Hepatocyte (in vitro differentiated cells): ENCODE results near the gene FOLR1. TPM values are rescaled to one million over a fixed set of nuclear protein-coding genes. Genes with fewer than 3 reads are reported as not detected.

Source experiments
- DNase-seq: peaks from one replicate; pipeline ENCODE4 v3.0.0-alpha.2; 2016; ENCODE audit warnings: low spot score
- H2AFZ ChIP-seq: fragments of 200-600 bp; sonication (generic); 2 replicates; pipeline ENCODE4 v1.6.0; 2016; ENCODE audit warnings: antibody characterized with exemption, mild to moderate bottlenecking
- H3K27ac ChIP-seq: fragments of 200-600 bp; sonication (generic); 2 replicates; pipeline ENCODE4 v1.5.1; 2016; ENCODE audit warnings: mild to moderate bottlenecking
- H3K27me3 ChIP-seq: fragments of 200-600 bp; sonication (generic); 2 replicates; pipeline ENCODE4 v1.6.1; 2016
- H3K36me3 ChIP-seq: fragments of 200-600 bp; sonication (generic); replicated peaks from 2 replicates; pipeline ENCODE4 v1.5.1; 2016; ENCODE audit warnings: low read depth; ENCODE audit not compliant: insufficient read depth
- H3K4me1 ChIP-seq: fragments of 200-600 bp; sonication (generic); 2 replicates; pipeline ENCODE4 v1.5.1; 2016; ENCODE audit warnings: mild to moderate bottlenecking, moderate library complexity; ENCODE audit not compliant: insufficient read depth
- H3K4me2 ChIP-seq: fragments of 200-600 bp; sonication (generic); 2 replicates; pipeline ENCODE4 v1.6.0; 2016
- H3K4me3 ChIP-seq: fragments of 200-600 bp; sonication (generic); 2 replicates; pipeline ENCODE4 v1.5.1; 2016; ENCODE audit warnings: mild to moderate bottlenecking
- H3K79me2 ChIP-seq: fragments of 200-600 bp; sonication (generic); 2 replicates; pipeline ENCODE4 v1.6.0; 2017; ENCODE audit warnings: mild to moderate bottlenecking
- H3K9me2 ChIP-seq: fragments of 200-600 bp; sonication (generic); replicated peaks from 2 replicates; pipeline ENCODE4 v1.6.0; 2017; ENCODE audit warnings: mild to moderate bottlenecking; ENCODE audit not compliant: insufficient read depth
- H3K9me3 ChIP-seq: fragments of 200-600 bp; sonication (generic); 2 replicates; pipeline ENCODE4 v1.5.1; 2016; ENCODE audit warnings: low read depth, mild to moderate bottlenecking
- H4K20me1 ChIP-seq: fragments of 200-600 bp; sonication (generic); 2 replicates; pipeline ENCODE4 v1.6.0; 2016; ENCODE audit warnings: mild to moderate bottlenecking; ENCODE audit not compliant: insufficient read depth, poor library complexity, severe bottlenecking
- EZH2 ChIP-seq: fragments of 200-600 bp; sonication (generic); IDR thresholded peaks from 2 replicates; pipeline ENCODE4 v1.6.1; 2016; ENCODE audit warnings: antibody characterized with exemption, mild to moderate bottlenecking, borderline replicate concordance
- EZH2phosphoT487 ChIP-seq: fragments of 200-600 bp; sonication (generic); IDR thresholded peaks from one replicate; pipeline ENCODE4 v1.6.1; 2018; ENCODE audit warnings: antibody characterized with exemption, mild to moderate bottlenecking, low read depth, moderate library complexity; ENCODE audit not compliant: unreplicated experiment, severe bottlenecking
- WGBS: methylation state at CpG from one replicate; pipeline ENCODE4 v1.1.6; 2016; ENCODE audit warnings: low lambda C conversion rate; ENCODE audit errors: missing lambda C conversion rate; 5-methylcytosine and 5-hydroxymethylcytosine counted together
- polyA plus RNA-seq: library from polyadenylated mRNA; unstranded; fragments of >200 nt; fragmentation: Nextera tagmentation; extraction: Ambion mirVana; gene quantifications from 2 replicates; pipeline ENCODE4 v1.2.1, GENCODE V29; 2016
- total RNA-seq: library from RNA; depleted of rRNA; stranded (reverse); fragments of >200 nt; gene quantifications from 2 replicates; pipeline ENCODE4 v1.2.3, GENCODE V29; 2014
- TF ChIP-seq, protein P1 (sequence below): fragments of 200-600 bp; sonication (generic); IDR thresholded peaks from 2 replicates; pipeline ENCODE4 v1.5.1; 2016; ENCODE audit warnings: antibody characterized with exemption, mild to moderate bottlenecking; ENCODE audit not compliant: poor library complexity

The FOLR1 gene
- total and polyA plus RNA-seq, 2 experiments from 2014 or later = 13.4 to 19.9 TPM

- 2% methylated on average over 34 of the region's 47 CpGs for WGBS
- Histone ChIP-seq H2AFZ (peak overlapping the region; percentile 93), H3K4me3 (peak overlapping the region; percentile 88), H3K36me3 (no peaks in the 10 kb centered on the region), H3K4me1 (peaks cover 20% of the 10 kb centered on the region), H3K9me3 (no peaks in the 10 kb centered on the region), H3K4me2 (peak overlapping the region; percentile 83), H4K20me1 (peaks cover 30% of the 10 kb centered on the region), H3K9me2 (no peaks in the 10 kb centered on the region), H3K79me2 (peaks cover 37% of the 10 kb centered on the region), H3K27me3 (peaks cover 2% of the 10 kb centered on the region), H3K27ac (peak overlapping the region; percentile 97)
- TF ChIP-seq EZH2phosphoT487 = no peak
- peak; percentile 97 for DNase-seq
These were observed 31.1 kb downstream of the FOLR1 start for GRCh38 chr11:72222907-72223614.

DNA sequence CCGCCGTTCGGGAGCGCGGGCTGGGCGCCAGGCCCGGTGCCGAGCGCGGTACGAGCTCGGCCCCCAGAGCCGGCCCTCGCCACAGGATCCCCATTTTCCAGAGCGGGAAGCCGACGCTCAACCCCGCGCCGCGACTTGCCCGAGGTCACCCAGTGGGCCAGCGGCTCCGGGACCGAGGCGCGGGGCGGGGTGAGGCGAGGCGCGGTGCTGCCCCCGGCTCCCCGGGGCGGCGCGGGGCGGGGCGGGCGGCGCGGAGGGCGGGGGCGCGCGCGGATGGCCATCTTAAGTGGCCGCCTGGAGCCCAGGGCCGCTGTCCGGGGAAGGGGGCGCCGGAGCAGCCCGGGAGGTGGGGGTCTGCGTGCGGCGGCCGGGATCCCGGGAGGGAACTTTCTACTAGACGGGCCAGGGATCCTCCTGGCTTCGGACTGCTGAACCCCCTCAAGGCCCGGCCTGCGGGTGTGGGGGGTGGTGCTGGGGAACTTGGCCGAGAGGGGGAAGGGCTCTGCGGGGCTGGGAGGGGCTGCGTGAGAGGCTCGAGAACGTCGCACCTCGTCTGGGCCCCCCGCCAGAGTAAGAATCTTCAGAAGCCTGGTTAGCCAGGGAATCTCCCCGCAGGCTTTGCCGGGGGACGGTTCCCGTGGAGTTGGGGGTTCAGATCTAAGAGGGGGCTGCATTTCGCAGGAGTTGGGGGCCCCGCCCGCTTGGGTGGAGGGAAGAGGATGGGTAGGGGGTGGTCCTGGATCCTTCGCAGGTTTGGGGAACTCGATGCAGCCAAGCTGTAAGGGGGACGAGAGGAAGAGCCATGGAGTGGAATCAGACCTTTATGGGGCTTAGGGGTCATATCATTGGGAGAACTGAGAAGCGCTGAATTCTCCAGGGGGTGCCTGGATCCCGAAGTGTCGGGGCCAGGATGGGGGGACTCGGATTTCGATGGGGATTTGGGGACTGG, 31.9 kb downstream of the FOLR1 start:
- WGBS = 2% methylated on average over 36 of the region's 84 CpGs
- Histone ChIP-seq H3K4me2 (peak overlapping the region; percentile 83), H2AFZ (peak overlapping the region; percentile 93), H3K4me3 (peak overlapping the region; percentile 88), H3K36me3 (no peaks in the 10 kb centered on the region), H3K79me2 (peaks cover 37% of the 10 kb centered on the region), H3K9me3 (no peaks in the 10 kb centered on the region), H4K20me1 (peaks cover 35% of the 10 kb centered on the region), H3K27ac (peak overlapping the region; percentile 97), H3K27me3 (no peaks in the 10 kb centered on the region), H3K4me1 (peaks cover 20% of the 10 kb centered on the region), H3K9me2 (no peaks in the 10 kb centered on the region)
- TF ChIP-seq EZH2phosphoT487 (no peak), EZH2 (no peak)
- TF ChIP-seq, protein P1, sequence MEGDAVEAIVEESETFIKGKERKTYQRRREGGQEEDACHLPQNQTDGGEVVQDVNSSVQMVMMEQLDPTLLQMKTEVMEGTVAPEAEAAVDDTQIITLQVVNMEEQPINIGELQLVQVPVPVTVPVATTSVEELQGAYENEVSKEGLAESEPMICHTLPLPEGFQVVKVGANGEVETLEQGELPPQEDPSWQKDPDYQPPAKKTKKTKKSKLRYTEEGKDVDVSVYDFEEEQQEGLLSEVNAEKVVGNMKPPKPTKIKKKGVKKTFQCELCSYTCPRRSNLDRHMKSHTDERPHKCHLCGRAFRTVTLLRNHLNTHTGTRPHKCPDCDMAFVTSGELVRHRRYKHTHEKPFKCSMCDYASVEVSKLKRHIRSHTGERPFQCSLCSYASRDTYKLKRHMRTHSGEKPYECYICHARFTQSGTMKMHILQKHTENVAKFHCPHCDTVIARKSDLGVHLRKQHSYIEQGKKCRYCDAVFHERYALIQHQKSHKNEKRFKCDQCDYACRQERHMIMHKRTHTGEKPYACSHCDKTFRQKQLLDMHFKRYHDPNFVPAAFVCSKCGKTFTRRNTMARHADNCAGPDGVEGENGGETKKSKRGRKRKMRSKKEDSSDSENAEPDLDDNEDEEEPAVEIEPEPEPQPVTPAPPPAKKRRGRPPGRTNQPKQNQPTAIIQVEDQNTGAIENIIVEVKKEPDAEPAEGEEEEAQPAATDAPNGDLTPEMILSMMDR = no peak
- peak; percentile 85 for DNase-seq

GRCh38 chr11:72224564-72225410, 32.8 kb downstream of the FOLR1 start, which contains the start of gene INPPL1:
INPPL1 (plus strand) TSS chr11:72224767; CDS start chr11:72224985, 218 bp downstream.
- WGBS = 2% methylated on average over 16 of the region's 81 CpGs
- H4K20me1 ChIP-seq = peaks cover 37% of the 10 kb centered on the region
- DNase-seq = peak; percentile 87
- H3K4me2 ChIP-seq = peak within 1 kb of the TSS; percentile 83
- peaks cover 20% of the 10 kb centered on the region for H3K4me1 ChIP-seq
- no peak for TF ChIP-seq EZH2phosphoT487
- H2AFZ ChIP-seq = peak within 1 kb of the TSS; percentile 93
- peak within 1 kb of the TSS; percentile 88 for H3K4me3 ChIP-seq
- no peaks in the 10 kb centered on the region for H3K27me3 ChIP-seq
- no peaks in the 10 kb centered on the region for H3K36me3 ChIP-seq
- peak within 1 kb of the TSS; percentile 97 for H3K27ac ChIP-seq
- H3K9me3 ChIP-seq = no peaks in the 10 kb centered on the region
- H3K9me2 ChIP-seq = no peaks in the 10 kb centered on the region
- peaks cover 37% of the 10 kb centered on the region for H3K79me2 ChIP-seq

DNA sequence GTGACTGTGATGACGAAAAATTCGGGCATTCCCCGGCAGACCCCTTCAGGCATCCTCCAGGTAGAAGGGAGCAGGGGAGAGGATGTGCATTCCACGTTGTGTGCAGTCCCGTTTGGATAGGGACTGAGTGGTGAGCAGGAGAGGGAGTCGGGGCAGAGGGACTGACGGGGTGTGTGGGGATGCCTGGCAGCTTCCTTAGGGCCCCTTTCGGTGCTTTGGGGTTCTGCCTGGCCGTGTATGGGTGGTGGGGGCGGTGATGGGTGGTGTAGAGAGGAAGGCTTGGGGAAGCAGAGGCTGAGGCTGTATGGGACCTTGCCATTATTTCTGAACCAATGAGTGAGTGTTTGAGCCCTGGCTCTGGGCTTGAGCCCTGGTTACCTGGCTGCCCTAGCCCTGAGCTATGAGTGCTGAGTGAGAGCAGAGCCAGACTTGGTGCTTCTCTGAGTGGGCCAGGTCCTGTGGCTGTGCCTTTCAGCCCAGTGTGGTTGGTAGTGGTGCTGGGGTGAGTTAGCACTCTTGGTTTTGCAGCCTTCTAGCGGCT, 33.5 kb downstream of the FOLR1 start:
- no peaks in the 10 kb centered on the region for H3K36me3 ChIP-seq
- peaks cover 37% of the 10 kb centered on the region for H4K20me1 ChIP-seq
- peak overlapping the region; percentile 97 for H3K27ac ChIP-seq
- peak overlapping the region; percentile 45 for H2AFZ ChIP-seq
- H3K79me2 ChIP-seq = peaks cover 37% of the 10 kb centered on the region
- peak overlapping the region; percentile 83 for H3K4me2 ChIP-seq
- DNase-seq = peak; percentile 13
- peak overlapping the region; percentile 88 for H3K4me3 ChIP-seq
- WGBS = 3% methylated on average over 11 of the region's 11 CpGs
- no peaks in the 10 kb centered on the region for H3K27me3 ChIP-seq
- no peaks in the 10 kb centered on the region for H3K9me3 ChIP-seq
- peaks cover 20% of the 10 kb centered on the region for H3K4me1 ChIP-seq
- no peaks in the 10 kb centered on the region for H3K9me2 ChIP-seq
- TF ChIP-seq EZH2 (no peak), EZH2phosphoT487 (no peak)
- TF ChIP-seq, protein P1 = no peak
